Measurements from ENCODE around the gene TMEM139.

- TF ChIP-seq CTCF (IDR thresholded peaks at IDR 0.05; ENCODE audit: insufficient read depth, low read length), result no peak
- no peak for TF ChIP-seq POLR2AphosphoS5 (IDR thresholded peaks at IDR 0.05; ENCODE audit: low read depth)
Observed at GRCh38 chr7:143285470-143285778, 666 bp downstream of the TMEM139 start.

Data from HL-60 (cell line).